Renal cortical epithelial cell (primary cell): ENCODE measurements around the gene ROBO1. TPM values are rescaled to one million over a fixed set of nuclear protein-coding genes. Genes with fewer than 3 reads are reported as not detected.
A peak's percentile ranks its signal among the peaks of the same experiment; 100 is the strongest.
"Not testable (repeated sequence)": the region's sequence is repeated elsewhere in the genome, so short reads cannot be mapped to it uniquely, and the experiment has no call there.

Experiments
- DNase-seq: peaks from one replicate; pipeline ENCODE4 v3.0.0-alpha.2; 2011; ENCODE audit warnings: low read depth
- total RNA-seq: library from RNA; depleted of rRNA; stranded (reverse); fragments of >200 nt; gene quantifications from 2 replicates; pipeline ENCODE4 v1.2.3, GENCODE V29; 2014

The ROBO1 gene
- total RNA-seq, 1 donor from 2014 or later, result 41.9 TPM

DNA sequence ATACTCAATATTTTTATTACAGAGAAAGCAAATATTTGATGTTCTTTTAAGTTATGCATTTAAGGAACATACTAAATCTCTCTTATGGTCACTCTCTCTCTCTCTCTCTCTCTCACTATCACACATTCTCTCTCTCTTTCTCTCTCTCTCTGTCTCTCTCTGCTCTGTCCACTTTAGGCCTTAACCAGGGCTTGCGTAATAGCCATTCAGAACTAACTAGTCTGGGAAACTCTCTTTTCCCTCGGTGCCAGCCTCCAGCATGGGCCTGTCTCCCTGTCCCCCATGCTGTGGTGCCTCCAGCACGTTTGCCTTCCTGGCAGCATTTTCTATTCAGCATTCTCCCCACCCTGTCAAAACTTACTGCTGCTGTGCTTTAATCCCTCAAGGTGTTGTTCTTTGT is 389.7 kb downstream of the ROBO1 start:
- DNase-seq, result no peak

GRCh38 chr3:79369306-79369705 is 398.5 kb downstream of the ROBO1 start:
- DNase-seq, result no peak

DNA sequence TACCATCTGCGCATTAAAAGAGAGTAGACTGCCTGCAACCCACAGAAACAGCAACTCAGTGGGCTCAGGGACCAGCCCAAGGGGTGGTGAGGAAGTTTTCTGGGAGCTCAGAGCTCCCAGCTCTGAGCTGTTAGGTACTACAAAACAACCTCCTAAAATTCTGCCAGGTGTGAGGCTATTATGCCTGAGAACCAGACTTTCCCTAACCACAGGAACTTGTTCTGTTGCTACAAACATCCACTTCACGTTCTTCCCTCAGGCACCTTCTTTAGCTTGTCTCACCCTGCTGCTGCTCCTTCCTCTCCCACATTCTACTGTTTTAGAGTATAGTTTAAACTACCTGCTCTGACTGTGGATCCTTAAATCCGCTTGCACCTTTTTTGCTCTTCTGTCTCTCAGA is 399.4 kb downstream of the ROBO1 start:
- DNase-seq, result peak; percentile 27

DNA sequence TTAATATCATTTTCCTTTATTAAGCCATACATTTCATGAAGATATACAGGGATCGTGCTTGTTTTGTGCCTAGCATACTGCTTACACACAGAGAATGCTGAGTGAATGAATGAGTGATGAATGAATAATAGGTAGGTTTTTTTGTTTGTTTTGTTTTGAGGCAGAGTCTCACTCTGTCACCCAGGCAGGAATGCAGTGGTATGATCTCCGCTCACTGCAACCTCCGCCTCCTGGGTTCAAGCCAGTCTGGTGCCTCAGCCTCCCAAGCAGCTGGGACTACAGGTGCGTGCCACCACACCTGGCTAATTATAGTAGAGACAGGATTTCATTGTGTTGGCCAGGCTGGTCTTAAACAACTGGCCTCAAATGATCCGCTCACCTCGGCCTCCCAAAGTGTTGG is 400.0 kb downstream of the ROBO1 start:
- DNase-seq, result no peak

- peak; percentile 25 for DNase-seq
These were observed 400.7 kb downstream of the ROBO1 start for GRCh38 chr3:79367066-79367465.

- DNase-seq, result no peak
These were observed 401.4 kb downstream of the ROBO1 start for GRCh38 chr3:79366414-79366813.

GRCh38 chr3:79364784-79365183 is 403.0 kb downstream of the ROBO1 start:
- DNase-seq, result no peak

- DNase-seq, result no peak
These were observed 405.1 kb downstream of the ROBO1 start for GRCh38 chr3:79362571-79363270.

GRCh38 chr3:79361748-79362378 is 405.9 kb downstream of the ROBO1 start:
- DNase-seq, result peak; percentile 44

- DNase-seq, result no peak
These were observed 409.5 kb downstream of the ROBO1 start for GRCh38 chr3:79358327-79358726.

DNA sequence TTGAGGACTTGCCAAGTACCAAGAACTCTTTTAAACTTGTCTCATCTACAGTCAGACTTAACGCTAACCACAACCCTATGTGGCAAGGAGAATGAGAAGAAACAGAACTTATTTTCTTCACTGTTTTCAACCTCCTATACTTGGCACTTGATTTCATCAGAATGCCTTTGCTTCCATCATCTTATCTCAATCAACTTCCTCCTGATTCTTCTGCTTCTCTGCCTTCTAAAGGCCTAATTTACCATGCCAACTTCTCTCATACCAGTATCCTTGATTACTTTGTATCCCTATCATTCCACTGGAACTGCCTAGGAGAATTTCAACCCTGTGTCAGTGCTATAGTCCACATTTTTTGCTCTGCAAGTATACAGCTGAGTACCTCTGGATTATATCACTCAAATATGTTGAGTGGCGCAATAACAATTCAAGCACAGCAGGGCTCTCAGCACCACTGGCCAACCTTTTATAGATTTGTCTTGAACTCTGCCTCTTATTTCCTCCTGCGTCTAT is 413.6 kb downstream of the ROBO1 start:
- peak; percentile 4 for DNase-seq

DNA sequence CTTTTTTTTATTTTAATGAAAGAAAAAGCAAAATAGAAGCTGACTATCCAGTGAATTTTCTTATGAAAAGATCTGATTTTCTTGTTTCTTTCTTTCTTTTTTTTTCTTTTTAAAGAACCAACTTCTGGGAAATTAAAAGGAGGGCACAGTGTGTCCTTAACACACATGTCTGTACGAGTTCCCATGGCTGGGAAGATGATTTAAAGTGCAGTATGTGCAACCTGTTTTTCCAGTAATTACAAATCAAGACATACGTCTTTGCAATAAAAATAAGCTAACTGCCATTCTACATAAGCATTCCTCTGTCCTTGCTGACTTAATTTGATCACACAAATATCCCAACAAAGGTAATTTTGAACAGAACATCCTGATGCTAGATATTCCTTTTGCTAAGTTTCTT is 416.1 kb downstream of the ROBO1 start:
- no peak for DNase-seq

DNA sequence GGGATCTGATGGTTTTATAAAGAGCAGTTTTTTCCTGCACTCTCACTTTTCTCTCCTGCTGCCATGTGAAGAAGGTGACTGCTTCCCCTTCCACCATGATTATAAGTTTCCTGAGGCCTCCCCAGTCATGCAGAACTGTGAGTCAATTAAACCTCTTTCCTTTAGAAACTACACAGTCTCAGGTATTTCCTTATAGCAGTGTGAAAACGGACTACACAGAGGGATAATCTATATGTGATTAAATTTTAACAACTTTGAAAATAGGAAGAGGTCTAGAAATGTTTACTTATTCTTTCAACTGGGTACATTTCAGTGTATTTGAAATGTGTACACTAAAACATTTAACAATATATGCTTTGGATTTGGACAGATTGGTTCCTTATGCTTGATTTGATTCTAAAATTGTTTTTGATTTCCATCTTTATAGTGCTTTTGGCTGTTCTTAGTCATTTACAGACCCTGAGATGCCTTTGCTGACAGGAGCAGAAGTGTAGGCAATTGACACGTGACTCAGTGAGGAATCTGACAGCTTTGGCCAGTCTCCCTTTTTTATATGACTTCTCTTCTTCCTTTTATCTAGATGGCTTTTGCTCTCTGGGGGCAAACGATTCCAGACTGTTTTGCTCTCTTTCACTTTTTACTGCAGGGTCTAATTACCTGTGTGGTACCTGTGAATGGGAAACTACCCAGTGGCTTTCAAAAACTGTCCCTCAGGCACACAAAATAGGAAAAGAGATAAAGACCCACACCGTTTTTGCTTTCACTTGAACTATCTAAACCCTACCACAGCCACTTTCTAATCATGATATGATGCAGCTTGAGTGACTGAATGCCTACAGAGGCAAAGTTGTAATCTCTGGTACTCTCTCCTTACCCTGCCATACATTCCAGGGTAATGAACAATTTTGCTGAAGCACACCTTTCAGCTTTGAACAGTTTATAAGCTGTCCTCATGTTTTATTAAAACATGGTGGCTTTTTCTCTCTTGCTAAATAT is 422.6 kb downstream of the ROBO1 start:
- DNase-seq, result no peak

DNA sequence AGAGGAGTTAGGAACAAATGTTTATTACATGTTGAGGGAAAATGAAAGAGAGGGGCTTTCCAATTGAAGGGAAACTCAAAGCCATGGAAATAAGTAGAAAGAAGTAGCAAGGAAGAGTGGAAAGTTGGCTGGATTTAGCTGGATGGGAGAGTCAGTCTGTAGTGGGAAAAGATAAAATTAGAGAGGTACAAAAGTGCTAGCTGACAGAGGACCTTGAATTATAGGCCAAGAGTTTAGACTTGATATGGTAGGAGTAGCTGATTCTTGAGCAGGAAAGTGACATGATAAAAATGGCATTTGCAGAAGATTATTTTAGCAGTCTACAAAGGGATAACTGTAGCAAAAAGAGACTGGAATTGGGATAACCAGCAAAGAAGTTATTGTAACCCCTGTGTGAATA is 425.8 kb downstream of the ROBO1 start:
- no peak for DNase-seq

- no peak for DNase-seq
These were observed 428.0 kb downstream of the ROBO1 start for GRCh38 chr3:79339846-79340245.

DNA sequence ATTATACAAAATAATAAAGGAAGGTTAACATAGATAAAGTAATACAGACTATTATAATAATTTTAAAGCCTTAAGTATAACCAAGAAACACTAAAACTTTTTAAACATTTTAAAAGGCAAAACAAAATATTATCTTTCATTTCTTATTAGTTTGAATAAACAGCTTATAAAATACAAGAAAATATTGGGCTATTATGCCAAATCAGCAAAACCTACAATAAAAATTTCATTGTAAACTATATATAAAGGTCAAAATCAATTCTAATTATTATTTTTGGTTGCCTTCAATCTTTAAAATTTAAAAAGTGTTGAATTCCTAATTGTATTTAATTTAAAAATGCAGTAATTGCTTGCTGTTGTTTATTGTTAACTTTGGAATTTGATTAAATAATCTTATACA is 430.0 kb downstream of the ROBO1 start:
- DNase-seq, result no peak

- peak; percentile 31 for DNase-seq
These were observed 438.6 kb downstream of the ROBO1 start for GRCh38 chr3:79329154-79329553.

- no peak for DNase-seq
These were observed 441.2 kb downstream of the ROBO1 start for GRCh38 chr3:79326642-79327041.

DNA sequence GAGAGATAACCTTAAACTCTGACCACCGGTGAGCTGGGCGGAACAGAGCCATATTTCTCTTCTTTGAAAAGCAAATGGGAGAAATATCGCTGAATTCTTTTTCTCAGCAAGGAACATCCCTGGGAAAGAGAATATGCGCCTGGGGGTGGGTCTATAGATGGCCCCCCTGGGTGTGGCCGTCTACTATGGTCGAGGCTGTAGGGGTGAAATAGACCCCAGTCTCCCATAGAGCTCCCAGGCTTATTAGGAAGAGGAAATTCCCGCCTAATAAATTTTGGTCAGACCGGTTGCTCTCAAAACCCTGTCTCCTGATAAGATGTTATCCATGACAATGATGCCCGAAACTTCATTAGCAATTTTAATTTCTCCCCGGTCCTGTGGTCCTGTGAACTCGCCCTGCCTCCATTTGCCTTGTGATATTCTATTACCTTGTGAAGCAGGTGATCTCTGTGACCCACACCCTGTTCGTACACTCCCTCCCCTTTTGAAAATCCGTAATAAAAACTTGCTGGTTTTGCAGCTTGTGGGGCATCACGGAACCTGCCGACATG is 441.9 kb downstream of the ROBO1 start:
- DNase-seq, result not testable (repeated sequence)

GRCh38 chr3:79317551-79318518 is 450.0 kb downstream of the ROBO1 start:
- DNase-seq, result no peak

- no peak for DNase-seq
These were observed 452.8 kb downstream of the ROBO1 start for GRCh38 chr3:79314962-79315361.
